ENCODE data around the gene DARS2.
"Not testable (repeated sequence)": the region's sequence is repeated elsewhere in the genome, so short reads cannot be mapped to it uniquely, and the experiment has no call there.

DNA sequence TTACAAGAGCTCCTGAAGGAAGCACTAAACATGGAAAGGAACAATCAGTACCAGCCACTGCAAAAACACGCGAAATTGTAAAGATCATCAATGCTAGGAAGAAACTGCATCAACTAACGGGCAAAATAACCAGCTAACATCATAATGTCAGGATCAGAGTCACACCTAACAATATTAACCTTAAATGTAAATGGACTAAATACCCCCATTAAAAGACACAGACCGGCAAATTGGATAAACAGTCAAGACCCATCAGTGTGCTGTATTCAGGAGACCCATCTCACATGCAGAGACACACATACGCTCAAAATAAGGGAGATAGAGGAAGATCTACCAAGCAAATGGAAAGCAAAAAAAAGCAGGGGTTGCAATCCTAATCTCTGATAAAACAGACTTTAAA lies 10.8 kb upstream of the DARS2 start:
- TF ChIP-seq CTCF (IDR thresholded peaks at IDR 0.05; ENCODE audit: poor library complexity); EZH2 (IDR thresholded peaks at IDR 0.05; ENCODE audit: borderline replicate concordance): not testable (repeated sequence)
